Stimulated activated CD4-positive, alpha-beta T cell treated with anti-CD3 and anti-CD28 coated beads, Interleukin-1b, Interleukin-23, amount 100 ng/mL, for 48 hours (primary cell): ENCODE measurements around the gene CLDN6.

Source experiments
- DNase-seq: peaks from one replicate; pipeline ENCODE4 v3.0.0-alpha.2; 2020

The CLDN6 gene

DNA sequence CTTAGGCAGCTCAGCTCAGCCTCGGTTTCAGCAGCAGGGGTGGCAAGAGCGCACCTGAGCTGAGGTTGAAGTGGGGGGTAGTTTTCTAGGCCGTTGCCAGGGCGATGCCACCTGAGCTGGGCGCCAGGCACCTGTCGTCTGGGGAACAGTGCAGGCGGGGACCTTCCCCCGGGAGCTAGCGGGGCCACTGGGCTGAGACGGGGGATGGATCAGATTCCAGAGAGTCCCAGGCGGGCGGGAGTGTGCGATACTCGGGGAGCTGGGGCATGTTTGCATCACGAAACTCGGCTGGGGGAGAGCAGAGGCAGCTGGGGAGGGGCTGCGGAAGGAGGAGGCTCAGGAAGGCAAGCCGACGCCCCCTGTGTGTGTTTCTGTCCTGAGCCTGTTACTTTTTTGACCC is 5.7 kb downstream of the CLDN6 start:
- no peak for DNase-seq

DNA sequence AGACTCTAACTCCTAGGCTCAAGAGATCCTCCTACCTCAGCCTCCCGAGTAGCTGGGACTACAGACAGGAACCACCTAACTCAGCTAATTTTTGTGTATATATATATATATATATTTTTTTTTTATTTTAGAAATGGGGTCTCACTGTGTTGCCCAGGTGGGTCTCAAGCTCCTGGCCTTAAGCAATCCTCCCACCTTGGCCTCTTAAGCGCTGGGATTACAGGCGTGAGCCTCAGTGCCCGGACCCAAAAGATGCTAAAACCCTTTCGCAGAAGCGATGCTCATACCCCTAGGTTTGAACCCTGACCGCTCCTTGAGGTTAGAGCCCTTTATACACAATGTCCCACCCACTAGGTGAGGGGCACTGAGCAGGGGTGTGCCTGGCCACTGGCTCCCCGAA is 7.5 kb downstream of the CLDN6 start:
- no peak for DNase-seq

DNA sequence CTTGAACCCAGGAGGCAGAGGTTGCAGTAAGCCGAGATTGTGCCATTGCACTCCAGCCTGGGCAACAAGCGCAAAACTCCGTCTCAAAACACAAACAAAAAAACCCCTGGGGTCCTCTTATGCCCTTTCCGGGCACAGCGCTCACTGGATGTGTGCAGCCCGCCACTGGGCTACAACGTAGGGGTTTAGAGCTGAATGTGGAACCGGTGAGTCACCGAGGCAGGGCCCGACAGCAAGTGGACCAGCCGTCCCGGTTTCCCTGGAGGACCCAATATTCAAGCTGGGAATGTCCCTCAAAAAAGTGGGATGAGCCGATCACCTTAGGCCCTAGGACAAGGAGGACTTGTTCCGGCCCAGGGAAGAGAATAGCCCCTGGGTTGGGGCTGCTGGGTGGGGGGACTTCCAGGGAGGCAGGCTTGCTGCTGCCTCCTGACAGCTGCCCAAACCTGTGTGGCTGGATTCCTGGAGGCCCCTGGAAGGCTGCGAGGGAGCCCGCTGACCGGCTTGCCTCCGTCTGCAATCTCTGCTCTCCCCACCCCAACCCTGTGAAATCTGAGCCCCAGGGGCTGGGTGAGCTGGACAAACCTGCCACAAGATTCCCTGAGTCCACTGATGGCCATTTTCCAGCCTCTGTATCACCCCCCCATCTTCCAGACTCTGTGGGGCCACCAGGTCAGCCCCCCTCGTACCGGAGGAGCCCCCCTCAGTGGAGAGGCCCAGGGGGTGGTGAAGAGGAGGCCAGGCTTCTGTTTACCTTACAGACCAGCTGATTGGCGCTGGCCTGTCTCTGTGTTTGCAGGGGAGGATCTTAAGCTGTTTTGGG is 8.2 kb downstream of the CLDN6 start:
- no peak for DNase-seq

DNA sequence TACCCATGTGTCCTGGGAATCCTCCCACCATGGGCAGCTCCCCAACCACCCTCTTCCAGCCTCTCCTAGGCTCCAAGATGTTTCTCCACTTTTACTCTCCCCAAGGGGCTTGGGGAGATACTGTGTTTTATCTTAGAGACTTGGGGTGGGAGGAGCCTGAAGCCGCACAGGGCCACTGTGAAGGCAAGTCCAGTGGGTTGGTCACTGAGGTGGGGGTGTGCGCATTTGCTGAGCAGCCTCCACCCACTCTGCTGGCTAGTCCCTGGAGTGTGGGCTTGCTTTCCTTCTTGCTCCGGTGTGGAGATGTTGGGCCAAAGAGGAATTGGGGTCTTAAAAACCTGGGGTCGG is 9.3 kb downstream of the CLDN6 start:
- no peak for DNase-seq

DNA sequence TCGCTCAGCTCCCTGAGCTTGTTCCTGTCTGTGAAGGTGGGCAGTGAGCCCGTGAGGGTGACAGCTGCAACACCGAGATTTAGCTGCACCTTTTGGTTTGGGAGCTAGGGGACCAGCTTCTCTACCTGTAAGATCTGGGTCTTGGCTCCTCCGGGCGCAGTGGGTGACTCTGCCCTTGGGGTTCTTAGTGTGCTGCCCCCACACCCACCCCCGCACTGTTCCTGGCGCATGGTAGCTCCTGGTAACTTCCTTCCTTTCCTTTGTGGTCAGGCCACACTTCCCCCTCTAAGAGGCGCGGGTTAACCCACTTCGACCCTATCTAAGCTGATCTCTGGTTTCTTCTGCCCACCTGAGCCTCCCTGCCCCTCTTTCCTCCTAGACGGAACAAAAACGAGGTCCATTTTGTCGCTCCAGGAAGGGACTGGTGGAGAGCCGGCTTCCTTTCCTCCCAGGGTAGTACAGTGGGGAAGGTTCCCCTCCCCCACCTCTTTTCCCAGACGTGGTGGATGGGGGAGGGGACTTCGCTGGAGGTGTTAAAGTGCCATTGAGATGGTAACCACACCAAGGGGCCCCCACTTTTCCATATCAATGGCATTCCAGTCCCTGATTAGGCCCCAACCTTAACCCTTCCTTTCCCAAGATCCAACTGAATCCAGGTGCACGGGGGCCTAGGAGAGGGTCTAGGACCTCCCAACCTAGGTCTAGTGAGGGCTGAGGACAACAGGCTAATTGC is 9.9 kb downstream of the CLDN6 start:
- DNase-seq: no peak

DNA sequence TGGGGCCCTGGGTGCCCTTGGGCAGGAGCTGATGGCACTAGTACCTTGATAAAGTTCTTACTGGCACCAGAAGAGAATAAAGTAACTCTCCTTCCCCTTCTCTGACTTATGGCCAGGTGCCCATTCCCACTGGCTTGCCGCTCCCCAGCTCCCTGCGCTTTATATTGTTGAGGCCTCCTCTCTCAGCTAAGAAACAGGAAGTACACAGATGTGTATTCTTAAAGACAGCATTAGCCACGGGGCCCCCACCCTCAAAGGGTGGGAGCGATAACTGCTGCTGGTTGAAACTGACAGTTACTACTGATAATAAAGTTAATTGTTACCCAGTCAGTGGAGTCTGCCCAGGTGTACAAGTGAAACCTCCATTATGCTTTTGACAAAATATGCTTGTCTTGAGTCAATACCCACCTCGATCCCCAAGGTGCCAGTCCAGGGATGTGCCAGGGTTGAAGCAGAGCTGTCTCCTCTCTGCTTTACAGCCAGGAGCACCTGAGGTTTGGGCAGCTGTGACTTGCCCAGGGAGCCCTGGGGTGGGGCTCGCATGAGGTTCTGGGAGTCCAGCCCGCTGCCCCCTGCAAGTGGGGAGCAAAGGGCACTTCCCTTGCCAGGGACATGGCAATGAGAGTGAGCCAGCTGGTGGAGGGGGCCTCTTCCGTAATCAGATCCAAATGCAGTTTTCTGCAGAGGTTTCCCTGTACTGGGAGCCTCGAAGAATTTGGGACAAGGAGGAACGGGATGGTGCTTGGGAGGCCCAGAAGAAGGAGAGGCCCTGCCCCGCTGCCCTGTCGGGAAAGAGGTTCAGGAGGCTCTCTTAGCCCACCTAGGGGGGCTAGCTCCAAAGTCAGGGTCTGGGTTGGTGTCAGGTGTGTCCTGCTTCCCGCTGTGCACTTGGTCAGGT is 10.7 kb downstream of the CLDN6 start:
- no peak for DNase-seq

DNA sequence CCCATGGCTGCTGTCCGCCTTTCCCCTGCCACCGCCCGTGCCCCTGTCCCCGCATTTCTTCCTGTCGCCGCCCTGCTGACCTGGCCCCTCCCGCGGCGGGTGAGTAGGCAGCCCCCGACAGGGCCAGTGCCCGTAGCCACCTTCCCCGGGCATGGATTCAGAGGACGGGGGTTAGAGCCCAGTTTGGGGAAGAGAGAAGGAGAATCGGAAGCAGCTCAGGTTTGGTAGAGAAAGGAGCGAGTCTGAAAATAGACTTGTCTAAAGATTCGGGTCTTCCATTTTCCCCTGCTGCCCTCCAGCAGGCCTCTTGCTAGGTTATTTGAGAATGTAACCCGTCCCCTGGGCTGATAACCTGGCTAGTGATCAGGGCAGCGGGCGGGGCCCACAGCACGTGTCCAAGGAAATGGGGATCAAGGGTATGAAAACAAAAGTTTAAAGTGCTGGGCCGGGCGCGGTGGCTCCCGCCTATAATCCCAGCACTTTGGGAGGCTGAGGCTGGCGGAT is 13.2 kb downstream of the CLDN6 start:
- no peak for DNase-seq

DNA sequence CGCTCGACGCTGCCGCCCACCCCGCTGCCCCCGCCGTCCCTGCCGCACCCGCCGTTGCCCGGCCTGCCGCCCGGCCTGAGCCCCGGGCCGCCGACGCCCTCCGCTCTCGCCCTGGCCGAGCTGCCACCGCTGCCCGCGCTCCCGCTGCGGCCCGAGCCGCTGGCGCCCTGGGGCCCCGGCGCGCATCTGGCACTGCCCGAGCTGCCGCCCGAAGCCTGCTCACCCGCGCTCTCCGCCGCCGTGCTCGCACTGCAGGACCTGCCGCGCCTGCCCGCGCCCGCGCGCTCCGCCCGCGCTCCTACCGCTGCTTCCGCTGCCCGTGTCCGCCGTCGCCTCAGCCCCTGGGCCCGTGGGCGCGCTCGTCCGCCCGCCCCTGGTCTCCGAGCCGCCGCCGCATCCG is 13.7 kb downstream of the CLDN6 start:
- DNase-seq: no peak

DNA sequence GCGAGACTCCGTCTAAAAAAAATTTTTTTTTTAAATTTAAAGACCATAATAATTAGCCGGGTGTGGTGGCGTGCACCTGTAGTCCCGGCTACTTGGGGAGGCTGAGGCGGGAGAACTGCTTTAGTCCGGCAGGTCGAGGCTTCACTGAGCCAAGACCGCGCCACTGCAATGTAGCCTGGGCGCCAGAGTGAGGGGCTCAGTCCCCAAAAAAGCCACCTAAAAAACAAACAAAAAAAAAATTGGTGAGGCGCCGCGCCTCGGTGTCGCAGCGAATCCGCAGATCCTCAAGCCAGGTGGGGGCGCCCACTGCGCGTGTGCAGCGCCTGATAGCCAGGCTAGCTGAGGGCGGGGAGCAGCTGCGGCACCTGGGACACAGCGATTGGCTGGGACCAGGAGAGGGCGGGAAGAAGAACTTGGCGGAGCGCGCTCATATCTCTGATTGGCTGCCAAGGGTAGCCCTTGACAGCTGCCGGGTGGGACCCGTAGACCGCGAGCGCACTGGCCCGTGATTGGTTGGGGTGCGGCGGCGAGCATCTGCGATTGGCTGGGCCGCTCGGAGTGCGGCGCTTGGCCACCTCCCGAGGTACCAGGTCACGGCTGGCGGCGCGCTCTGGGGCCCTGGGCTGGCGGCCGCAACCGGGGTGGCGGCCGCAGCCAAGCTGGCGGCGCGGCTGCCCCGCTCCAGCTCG is 14.3 kb downstream of the CLDN6 start:
- peak; percentile 99 for DNase-seq

DNA sequence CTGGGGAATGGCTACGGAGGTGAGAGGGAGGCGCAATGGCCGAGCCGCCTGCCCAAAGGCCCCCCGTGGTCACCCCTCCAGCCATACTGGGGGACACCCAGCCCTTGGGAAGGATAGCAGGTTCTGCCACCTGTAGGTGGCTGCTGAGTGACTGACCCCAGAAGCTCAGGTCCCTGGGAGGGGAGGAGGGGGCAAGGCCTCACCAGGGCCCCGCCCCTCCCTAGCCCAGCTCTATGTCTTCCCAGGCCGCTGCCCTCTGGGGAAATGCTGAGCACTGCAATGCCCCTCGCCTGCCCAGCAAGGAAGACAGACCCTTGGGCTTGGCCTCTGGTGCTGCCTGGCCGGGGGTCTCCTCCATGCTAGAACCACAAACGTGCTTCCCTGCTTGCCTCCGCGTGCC is 16.7 kb downstream of the CLDN6 start:
- no peak for DNase-seq

DNA sequence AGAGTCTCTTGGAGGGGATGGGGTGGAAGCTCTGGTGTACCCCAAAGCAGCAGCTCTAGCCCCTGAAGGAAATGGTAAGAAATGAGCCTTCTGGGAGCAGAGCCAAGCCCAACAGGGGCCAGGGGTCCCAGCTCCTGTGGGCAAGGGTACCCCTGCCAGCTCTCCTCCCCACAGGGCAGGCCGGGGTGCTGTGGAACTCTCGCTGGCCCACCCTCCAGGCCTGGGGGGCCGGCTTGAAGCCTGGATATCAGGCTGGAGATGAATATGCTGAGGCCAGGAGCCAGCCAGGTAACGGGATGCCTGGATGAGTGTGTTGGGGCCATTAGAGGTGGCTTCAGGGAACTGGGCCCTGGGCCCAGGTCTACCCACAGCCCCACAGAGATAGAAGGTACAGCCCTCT is 17.4 kb downstream of the CLDN6 start:
- no peak for DNase-seq

DNA sequence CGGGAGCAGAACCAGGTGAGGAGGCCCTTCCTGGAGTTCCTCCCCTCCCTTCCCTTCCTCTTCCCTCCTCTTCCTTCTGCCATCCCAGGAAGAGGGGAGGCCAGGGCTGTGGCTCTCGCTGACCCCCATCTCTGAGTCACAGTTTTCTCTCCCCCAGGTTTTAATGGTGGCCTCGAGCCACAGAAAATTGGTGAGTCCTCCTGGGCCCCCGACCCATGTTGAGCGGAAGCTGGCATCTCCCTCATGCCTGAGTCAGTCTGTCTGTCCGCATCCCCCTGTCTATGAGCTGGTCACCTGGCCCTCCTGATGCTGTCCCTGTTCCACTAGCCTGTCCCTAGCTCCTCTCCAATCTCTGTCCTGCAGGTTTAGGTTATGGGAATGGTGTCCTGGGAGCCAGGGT is 18.1 kb downstream of the CLDN6 start:
- no peak for DNase-seq

DNA sequence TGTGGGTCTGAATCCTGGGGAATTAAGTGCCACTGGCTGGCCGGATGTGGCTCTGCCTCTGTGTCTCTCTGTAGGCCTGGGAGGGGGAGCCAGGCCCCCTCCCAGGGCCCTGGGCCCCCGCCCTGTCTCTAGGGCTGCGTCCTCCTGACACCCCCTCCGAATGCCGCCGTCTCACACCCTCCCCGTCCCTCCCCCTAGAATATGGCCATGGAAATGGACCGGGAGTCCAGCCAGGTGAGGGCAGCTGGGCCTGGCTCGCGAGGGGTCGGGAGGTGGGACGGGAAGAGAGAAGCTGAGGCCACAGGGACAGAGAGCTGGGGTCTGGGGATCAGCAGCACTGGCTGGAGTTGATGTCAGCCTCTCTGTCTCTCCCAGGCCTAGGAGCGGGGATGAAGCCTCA is 21.7 kb downstream of the CLDN6 start:
- no peak for DNase-seq

DNA sequence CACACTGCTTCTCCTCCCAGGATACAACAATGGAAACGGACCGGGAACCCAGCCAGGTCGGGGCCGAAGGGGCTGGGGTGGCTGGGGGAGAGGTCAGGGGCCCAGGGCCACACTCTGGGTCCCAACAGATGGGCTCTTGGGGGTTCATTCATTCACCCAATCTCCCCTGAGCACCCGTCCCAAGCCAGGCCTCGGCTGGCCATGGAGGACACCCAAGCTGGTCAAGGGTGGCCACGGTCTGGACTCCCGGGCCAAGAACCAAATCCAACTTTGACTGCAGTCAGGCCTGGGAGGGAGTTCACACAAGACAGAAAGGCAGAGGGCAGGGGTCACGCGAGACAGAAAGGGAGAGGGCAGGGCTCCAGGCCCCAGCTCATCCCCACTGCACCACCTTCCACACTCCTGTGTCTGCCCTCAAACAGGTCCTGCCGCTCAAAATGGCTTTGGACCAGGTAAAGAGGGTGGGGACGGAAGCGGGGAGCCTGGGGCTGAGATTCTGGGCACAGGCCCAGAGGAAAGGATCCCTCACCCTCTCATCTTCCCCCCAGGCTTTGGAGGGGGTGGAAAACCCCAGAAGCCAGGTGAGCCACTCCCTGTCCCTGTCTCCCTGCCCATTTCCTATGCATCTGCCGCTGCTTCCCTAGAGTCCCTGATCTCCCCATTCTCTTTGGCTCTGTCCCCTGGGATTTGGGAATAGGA is 25.5 kb downstream of the CLDN6 start:
- DNase-seq: no peak

DNA sequence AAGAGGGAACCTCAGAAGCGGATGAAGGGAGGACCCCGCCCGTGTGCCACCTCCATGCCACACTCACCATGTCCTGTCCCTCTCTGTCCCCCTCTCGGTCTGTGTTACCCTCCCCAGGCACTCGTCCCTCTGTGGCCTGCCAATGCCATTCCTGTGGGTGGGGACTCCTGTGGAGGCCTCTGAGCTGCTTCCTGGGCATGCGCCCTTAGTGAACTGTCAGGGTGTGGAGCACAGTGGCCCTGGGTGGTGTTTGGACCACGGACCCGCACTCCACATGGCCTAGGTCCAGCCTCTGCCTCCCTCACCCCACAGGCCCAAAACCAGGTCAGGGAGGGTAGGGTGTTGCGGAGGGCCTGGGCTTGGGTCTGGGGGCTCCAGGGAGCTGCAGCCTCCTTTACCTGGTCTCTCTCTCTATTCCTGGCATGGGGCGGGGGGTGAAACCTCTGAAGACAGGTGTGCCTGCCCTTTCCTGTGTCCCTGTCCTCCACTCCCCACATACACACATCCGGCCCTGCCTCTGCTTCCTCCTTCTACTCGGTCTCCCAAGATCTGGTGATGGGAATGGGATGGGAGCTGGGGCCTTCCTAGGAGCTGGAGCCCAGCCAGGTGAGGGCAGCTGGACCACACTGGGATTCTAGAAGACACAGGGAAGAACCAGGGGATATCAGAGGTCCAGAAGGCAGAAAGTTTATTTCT is 26.3 kb downstream of the CLDN6 start:
- DNase-seq: no peak

DNA sequence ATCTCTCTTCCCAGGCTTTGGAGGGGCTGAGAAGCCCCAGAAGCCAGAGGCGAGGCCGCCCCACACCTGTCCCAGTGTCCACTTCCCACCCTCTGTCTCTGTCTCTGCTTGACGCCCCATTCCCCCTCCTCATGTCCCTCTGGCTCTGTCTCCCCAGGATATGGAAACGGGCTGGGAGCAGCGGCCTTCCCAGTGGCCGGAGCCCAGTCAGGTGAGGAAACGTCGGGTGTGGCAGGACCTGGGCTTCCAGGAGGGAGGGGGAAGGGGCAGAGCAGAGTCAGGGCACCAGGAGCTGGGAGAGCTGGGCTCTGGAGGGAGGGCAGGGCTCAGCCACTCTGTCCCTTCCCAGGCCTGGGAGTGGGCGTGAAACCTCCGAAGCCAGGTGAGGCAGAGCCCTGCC is 27.1 kb downstream of the CLDN6 start:
- no peak for DNase-seq

DNA sequence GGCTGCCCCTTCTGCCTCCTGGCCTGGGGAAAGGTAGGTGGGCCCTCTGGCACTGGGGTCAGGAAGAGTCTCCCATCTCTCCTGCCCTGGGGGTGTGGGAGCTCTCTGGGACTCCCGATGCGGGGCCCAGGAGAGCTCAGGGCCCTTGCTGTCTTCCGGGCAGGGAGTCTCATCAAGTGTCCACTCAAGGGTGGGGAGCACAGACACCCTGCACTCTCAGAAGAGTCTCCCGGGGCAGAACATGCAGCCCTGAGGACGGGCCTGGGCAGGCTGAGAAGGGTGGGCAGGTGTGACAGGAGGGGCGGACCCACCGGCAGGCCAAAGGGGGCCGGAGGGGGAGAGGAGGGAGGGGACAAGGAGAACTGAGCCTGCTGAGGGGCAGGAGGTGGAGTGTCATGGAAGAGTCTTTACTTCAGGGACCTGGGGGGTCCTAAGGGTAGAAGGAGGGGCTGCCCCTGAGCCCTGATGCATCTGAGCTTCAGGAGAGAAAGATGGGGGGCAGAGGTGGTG is 29.3 kb downstream of the CLDN6 start:
- no peak for DNase-seq

DNA sequence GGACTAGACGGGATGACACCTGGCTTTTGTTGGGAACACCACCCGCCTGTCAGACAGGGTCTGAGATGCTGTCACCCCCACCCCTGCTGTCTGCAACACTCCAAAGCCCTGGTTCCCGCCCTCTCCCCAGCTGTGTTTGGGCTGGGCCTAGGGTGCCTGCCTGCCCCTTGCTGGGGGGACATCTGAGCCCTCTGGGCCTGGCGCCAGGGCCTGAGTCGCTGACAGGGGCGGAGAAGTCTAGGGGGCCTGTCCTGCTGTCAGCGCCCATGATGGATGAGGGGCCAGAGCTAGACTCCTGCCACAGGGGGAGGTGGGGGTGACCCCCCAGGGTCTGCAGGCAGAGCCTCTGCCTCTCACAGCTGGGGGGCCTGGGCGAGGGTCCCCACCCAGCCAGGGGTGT is 30.1 kb downstream of the CLDN6 start:
- DNase-seq: no peak

DNA sequence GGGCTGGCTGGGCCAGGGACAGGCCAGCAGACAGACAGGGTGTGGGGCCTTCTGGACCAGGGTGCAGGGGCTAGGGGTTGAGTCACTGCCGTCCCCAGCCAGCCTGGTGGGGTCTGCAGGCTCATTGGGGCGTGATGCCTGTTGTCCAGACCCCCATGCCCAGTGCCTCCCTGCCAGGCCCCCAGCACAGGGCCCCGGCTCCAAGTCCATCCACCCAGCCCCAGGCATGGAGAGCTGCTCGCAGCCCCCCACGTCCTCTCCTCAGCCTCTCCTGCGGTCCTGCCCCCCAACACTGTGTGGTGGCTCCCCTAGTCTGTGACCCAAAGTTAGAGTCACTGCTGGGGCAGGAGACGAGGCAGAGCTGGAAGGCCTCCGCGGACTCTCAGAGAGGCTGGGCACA is 30.7 kb downstream of the CLDN6 start:
- DNase-seq: no peak

DNA sequence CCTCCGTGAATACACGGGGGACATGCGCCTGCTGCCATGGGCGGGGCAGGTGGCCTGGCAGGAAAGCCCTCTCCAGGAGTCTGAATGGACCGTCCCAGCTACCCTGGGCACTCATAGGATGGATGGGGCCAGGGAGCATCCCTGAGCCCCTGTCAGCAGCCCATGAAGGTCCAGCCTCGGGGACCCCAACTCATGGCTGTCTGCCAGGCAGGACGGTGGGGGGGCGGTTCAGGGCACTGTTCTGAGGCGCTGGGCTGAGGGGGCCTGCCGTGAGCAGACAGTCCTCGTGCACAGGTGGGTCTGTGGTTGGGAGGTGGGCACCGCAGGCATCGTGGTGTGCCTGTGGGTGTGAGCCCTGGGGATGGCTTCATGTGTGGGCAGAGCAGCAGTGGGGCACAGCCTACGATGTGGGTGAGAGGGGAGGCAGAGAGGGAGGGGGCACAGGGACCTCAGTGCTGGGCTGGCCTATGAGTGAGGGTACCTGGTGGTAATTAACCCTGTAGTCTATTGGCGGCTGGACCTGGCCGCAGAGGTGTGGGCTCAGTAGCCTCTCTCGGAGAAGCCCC is 31.3 kb downstream of the CLDN6 start:
- DNase-seq: no peak

DNA sequence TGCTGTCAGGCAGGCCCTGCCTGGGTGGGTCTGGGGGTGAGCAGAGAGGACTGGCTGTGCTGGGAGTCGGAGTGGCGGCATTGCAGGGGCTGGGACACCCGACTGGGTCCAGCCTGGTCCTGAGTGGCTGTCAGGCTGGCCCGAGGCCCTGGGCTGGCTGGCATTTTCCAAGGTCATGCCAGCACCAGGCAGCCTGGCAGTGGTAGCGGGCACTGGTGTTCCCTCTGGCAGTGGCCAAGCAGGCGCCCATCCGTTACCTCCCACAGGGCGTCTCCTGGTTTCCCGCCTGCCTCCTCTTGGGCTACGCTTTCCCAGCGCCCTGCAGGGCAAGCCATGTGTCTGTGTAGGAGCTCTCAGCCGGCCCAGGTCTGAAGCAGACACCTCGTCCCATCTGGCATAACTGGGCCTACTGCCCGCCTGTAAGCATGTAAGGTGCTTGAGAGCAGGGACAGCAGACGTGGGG is 32.1 kb downstream of the CLDN6 start:
- no peak for DNase-seq
